ENCODE data around the gene ANAPC13.

The ANAPC13 gene, protein sequence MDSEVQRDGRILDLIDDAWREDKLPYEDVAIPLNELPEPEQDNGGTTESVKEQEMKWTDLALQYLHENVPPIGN

GRCh38 chr3:134485718-134486576, at the start of gene ANAPC13, which contains the start of gene CEP63:
Gene ANAPC13, minus strand, starts transcription at chr3:134485985. Its CDS starts 3,081 bp downstream, at chr3:134482904.
Gene CEP63, plus strand, starts transcription at chr3:134486057. Its CDS starts 9,264 bp downstream, at chr3:134495321.
- no peak for DNase-seq

DNA sequence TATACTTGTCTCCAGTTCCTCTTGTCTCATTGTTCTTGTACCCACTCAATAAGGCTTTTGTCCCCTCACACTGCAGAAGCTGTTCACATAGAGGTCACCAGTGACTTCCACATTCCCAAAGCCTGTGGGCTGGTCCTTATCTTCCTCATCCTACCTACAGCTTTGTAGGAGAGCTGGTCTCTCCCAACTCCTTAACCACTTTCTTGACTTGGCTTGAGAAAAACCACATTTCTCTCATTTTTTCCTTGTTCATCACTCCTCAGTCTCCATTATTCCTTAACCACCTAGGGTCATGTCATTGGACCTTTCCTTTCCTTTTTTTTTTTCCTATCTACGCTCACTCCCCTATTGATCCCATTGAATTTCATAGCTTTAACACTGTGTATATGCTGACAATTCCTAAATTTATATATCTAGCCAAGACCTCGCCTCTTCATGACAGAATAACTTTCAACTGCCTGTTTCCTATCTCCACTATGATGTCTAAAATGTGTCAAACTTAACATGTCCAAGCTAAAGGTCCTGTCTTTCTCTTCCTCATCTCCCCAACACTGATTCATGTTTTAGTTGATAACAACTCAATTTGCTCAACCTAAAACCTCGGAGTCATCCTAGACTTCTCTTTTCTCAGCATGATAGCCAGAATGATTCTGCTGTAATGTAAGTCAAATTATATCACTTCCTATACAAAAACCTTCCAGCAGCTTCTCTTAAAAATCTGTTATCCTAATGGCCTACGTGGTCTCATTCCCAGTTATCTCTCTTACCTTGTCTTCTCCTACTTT, 49.6 kb upstream of the ANAPC13 start:
- no peak for DNase-seq

- no peak for DNase-seq
These were observed 47.7 kb upstream of the ANAPC13 start for GRCh38 chr3:134533493-134533892.

DNA sequence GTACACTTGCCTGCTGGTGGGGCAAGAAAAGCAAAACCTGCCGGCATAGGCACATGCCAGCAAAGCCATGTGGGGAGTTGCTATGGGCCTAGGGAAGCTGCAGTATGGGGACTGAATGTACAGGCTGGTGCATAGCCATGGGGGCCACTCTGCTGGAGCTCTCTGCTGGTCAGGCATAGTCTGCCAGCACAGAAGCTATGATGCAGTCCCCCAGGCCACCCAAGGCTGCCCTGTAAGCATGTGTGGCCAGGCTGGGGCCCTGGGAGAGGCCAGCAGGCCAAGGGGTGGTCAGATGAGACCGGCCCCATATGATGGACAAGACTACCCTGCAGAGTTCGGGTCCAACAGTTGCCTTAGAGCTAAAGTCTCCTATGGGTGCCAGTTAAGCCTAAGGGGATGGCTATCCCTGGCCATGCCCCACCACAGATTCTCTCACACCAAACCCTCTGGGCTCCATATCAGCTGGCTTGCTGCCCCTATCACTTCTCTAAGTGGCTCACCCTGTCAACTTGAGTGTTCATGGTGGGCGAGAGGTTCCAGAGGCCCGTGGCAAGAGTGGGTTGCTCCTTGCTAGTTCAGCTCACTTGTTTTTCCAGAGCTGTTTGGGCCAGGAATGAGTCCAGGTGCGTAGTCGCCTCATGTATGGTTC, 41.9 kb upstream of the ANAPC13 start:
- no peak for DNase-seq

DNA sequence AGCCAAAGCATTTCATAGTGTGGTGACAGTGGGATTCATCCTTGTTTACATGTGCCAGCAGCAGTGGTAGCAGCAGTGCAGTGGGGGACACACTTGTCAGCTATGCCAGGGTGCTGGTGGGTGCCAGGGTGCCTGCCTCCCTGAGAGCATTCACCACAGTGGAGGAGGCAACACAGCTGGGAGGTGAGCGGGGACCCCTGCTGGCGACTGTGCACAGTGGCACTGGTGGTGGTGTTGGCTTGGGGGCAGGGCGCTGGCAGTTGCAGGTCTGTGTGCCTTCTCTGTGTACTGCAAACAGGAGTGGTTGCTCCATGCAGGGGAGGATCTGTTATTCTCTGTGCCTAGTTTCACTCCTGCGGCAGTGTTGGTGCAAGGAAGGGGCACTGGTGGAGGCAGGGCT, 41.3 kb upstream of the ANAPC13 start:
- DNase-seq: no peak

GRCh38 chr3:134526319-134526718, 40.5 kb upstream of the ANAPC13 start:
- DNase-seq: no peak

DNA sequence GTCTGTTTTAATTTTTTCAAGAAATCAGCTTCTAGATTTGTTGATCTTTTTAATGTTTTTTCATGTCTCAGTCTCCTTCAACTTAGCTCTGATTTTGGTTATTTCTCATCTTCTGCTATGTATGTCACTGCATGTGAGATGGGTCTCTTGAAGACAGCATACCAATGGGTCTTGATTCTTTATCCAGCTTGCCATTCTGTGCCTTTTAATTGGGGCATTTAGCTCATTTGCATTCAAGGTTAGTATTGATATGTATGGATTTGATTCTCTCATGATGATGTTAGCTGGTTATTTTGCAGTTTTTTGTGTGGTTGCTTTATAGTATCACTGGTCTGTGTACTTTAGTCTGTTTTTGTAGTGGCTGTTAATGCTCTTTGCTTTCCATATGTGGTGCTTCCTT, 39.5 kb upstream of the ANAPC13 start:
- DNase-seq: no peak

DNA sequence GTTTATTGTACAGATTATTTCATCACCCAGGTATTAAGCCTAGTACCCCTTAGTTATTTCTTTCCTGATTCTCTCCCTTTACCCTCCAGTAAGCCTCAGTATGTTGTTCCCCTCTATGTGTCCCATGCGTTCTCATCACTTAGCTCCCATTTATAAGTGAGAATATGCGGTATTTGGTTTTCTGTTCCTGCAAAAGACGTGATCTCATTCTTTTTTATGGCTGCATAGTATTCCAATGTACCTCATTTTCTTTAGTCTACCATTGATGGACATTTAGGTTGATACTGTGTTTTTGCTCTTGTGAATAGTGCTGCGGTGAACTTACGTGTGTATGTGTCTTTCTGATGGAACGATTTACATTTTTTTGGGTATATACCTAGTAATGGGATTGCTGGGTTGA, 36.8 kb upstream of the ANAPC13 start:
- no peak for DNase-seq

DNA sequence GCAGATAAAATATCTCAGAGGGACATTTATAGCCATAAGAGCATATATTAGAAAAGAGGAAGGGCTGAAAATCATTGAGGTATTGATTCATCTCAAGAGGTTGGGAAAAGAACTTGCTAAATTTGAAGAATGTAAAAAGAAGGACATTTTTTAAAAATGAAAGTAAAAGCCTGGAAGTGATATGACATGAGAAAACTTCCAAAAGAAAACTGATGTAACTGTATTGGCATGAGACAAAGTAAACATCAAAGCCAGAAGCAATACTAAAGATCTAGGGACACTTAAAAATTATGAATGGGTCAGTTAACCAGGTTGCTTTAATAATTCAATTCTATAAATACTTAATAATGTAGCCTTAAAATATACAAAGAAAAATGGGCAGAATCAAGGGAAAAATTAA, 32.0 kb upstream of the ANAPC13 start:
- DNase-seq: no peak

GRCh38 chr3:134516905-134517304, 31.1 kb upstream of the ANAPC13 start:
- DNase-seq: no peak

- no peak for DNase-seq
These were observed 25.7 kb upstream of the ANAPC13 start for GRCh38 chr3:134511500-134511899.

DNA sequence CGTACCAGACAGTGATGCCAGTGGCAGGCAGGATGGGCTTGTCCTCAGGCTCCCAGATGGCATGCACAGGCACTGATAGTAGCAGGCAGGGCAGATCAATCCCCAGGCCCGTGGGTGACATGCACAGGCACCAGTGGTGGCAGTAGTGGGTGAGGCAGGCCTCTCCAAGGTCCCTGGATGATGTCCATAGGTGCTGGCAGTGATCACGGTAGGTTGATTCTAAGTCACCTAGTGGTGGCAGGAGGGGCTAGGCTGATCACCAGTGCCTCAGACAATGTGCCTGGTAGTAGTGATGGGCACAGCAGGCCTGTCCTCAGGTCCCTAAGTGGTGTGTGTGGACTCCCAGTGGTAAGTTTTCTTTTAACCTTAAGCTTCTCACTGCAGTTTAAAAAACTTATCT, 19.7 kb upstream of the ANAPC13 start:
- no peak for DNase-seq

DNA sequence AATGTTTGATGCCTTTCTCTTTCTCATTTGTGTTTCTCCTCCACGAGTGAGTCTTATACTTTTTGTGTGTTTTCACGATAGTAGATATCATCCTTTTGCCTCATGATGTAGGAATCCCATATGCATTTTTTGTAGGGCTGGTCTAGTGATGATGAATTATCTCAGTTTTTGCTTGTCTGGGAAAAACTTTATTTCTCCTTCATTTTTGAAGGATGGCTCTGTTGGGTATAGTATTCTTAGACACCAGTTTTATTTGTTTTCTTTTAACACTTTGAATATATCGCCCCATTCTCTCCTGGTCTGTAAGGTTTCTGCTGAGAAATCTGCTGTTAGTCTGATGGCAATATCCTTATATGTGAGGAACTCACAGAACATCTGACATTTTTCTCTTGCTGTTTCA, 18.3 kb upstream of the ANAPC13 start:
- no peak for DNase-seq

- no peak for DNase-seq
These were observed 17.5 kb upstream of the ANAPC13 start for GRCh38 chr3:134503266-134503665.

- DNase-seq: no peak
These were observed 10.8 kb upstream of the ANAPC13 start for GRCh38 chr3:134496471-134497071.

GRCh38 chr3:134495980-134496379, 10.2 kb upstream of the ANAPC13 start:
- DNase-seq: no peak

DNA sequence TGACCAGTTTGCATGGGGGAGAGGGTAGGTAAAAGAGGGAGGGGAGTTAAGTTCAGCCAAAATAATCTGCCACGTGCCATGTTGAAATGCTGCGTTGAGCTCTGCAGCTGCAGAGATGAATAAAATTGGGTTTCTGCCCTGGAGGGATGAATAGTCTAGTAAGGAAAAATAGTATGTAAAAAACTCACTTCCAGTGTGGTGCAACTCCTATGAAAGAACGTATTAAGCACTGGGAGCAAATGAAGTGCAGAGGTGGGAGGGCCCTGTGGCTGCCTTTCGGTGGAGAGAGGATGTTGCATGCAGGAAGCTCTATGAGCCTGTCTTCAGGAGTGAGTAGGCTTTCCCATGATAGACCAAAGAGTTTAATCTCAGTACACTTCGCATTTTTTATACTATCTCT, 8.7 kb upstream of the ANAPC13 start:
- no peak for DNase-seq

GRCh38 chr3:134487406-134487805, 1.6 kb upstream of the ANAPC13 start:
- no peak for DNase-seq

DNA sequence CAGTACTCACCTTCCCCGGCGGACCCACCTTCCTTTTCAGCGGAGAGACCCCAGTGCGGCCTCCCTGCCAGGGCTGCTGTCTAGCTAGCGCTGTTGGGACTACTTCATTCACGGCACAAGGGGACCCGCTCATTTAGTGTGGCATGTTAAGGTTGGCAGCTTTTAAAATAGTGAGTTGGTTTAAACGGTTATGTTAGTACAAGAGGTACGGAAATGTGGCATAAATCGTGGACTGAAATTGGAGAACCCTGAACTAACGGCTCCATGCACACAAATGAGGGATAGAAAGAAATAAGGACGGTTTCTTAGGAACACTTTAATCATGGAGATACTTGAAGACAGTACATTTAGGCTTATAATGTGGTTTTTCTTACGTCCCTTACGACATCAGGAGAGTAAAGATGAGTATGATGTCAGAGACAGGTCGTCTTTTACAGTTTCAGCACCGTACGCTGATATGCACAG, 824 bp upstream of the ANAPC13 start:
- DNase-seq: no peak

- no peak for DNase-seq
These were observed 589 bp downstream of the ANAPC13 start for GRCh38 chr3:134485075-134485717.

DNA sequence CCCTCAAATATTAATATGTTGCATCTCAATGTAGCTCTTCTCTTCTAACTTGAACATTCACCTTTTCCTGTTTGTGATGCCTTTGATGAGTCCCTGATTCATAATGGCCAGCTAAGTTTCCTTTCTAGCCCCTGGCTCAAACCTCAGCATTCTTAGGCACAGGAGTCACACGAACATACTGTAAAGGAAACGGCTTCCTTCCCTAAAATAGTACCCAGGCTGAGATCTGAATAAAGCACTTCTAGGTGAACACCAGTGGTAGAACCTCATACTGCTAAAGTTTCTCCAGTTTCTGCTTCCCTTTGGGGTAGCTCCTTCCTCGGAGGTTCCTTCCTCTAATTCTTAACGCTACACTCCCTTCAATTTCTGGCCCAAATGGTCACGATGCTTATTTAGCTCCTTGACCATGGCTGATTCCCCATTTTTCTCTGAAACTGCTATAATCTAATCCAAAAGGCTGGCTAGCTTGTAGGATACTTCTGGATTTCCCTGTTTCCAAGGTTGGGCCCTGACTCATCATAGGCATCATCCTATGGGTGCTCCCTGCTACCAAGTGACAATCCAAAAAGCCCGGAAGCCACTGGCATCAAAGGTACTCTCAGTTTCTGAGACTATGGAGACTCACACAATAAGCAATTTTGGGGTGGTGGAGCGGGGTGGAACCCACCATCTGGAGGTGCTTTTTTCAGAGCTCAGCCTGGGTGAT, 2.4 kb downstream of the ANAPC13 start:
- DNase-seq: no peak

GRCh38 chr3:134482622-134483021, 3.2 kb downstream of the ANAPC13 start:
- DNase-seq: no peak
